HFF-Myc (cell line): ENCODE results near the gene ALKBH4.
A peak's percentile ranks its signal among the peaks of the same experiment; 100 is the strongest.

Experiments
- DNase-seq: peaks from one replicate; pipeline ENCODE4 v3.0.0-alpha.2; 2011; ENCODE audit warnings: low read depth; ENCODE audit errors: extremely low read depth
- H3K4me3 ChIP-seq: replicated peaks from 2 replicates; pipeline ENCODE4 v1.5.1; 2011; ENCODE audit warnings: low read depth, mild to moderate bottlenecking, control low read depth, low read length
- TF ChIP-seq, protein P1 (sequence below): IDR thresholded peaks from 2 replicates; pipeline ENCODE4 v1.5.1; 2012; ENCODE audit warnings: mild to moderate bottlenecking, low read depth, low read length, control low read depth; ENCODE audit errors: missing control alignments

ALKBH4 gene

DNA sequence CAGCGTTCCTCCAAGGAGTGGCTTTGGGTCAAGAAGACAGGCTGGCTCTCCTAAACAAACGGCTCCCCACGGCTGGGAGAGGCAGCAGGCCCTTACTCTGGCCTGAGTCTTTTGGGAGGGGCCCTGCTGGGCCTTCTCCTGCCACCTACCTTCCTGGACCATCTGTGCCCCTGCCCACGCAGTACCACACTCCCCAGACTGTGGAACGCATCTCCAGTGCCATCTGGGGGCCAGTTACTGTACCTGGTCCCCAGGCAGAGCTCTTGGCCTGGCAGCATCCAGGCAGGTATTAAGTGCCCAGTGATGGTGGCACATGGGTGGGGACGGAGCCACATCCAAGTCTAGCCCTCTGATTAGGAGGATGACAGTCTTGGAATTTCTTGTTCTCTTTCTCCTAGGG is 14.4 kb downstream of the ALKBH4 start:
- no peak for DNase-seq
- H3K4me3 ChIP-seq = no peak overlapping the region
- TF ChIP-seq, protein P1, sequence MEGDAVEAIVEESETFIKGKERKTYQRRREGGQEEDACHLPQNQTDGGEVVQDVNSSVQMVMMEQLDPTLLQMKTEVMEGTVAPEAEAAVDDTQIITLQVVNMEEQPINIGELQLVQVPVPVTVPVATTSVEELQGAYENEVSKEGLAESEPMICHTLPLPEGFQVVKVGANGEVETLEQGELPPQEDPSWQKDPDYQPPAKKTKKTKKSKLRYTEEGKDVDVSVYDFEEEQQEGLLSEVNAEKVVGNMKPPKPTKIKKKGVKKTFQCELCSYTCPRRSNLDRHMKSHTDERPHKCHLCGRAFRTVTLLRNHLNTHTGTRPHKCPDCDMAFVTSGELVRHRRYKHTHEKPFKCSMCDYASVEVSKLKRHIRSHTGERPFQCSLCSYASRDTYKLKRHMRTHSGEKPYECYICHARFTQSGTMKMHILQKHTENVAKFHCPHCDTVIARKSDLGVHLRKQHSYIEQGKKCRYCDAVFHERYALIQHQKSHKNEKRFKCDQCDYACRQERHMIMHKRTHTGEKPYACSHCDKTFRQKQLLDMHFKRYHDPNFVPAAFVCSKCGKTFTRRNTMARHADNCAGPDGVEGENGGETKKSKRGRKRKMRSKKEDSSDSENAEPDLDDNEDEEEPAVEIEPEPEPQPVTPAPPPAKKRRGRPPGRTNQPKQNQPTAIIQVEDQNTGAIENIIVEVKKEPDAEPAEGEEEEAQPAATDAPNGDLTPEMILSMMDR = peak; percentile 13

GRCh38 chr7:102449136-102449535 is 15.5 kb downstream of the ALKBH4 start:
- TF ChIP-seq, protein P1 = no peak
- DNase-seq = no peak
- no peak overlapping the region for H3K4me3 ChIP-seq

GRCh38 chr7:102447311-102447710 is 17.4 kb downstream of the ALKBH4 start:
- TF ChIP-seq, protein P1 = no peak
- H3K4me3 ChIP-seq = no peak overlapping the region
- no peak for DNase-seq

- TF ChIP-seq, protein P1 = no peak
Observed at GRCh38 chr7:102446387-102447156, 18.1 kb downstream of the ALKBH4 start.

GRCh38 chr7:102445674-102446071 is 19.0 kb downstream of the ALKBH4 start:
- no peak for DNase-seq
- TF ChIP-seq, protein P1 = no peak
- H3K4me3 ChIP-seq = no peak overlapping the region

More at GRCh38 chr7:102446387-102447156, 18.1 kb downstream of the ALKBH4 start:
- no peak overlapping the region for H3K4me3 ChIP-seq
- DNase-seq = no peak

DNA sequence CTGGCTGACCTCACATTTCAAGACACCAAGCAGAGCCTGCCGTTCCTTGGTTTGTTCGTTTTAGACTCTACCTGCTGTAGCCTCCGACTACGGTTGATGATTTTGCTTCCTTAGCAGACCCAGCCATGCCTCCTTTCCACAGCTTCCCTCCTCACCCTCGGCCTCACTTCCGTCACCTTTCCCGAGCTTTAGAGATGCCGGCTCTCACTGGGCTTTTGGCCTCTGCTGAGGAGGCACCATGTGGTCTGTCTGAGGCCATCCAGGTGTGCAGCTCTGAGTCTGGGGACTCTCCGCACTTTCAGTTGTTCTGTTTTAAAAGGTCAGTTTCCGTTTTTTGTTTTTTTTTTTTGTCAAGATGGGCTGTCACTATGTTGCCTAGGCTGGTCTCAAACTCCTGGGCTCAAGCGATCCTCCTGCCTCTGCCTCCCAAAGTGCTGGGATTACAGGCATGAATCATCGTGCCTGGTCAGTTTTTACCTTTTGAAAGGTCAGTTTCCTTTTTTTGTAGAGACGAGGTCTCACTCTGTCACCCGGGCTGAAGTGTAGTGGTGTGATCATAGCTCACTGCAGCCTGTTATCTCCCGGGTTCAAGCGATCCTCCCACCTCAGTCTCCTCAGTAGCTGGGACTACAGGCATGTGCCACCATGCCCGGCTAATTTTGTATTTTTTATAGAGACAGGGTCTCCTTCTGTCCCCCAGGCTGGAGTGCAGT is 19.5 kb downstream of the ALKBH4 start:
- DNase-seq = no peak
- no peak overlapping the region for H3K4me3 ChIP-seq
- TF ChIP-seq, protein P1 = no peak
